LoVo (cell line): Measurements from ENCODE around the gene PALM2AKAP2.

ENCODE experiments used
- DNase-seq: peaks from one replicate; pipeline ENCODE4 v3.0.0-alpha.2; 2016; ENCODE audit warnings: low spot score

PALM2AKAP2 gene

DNA sequence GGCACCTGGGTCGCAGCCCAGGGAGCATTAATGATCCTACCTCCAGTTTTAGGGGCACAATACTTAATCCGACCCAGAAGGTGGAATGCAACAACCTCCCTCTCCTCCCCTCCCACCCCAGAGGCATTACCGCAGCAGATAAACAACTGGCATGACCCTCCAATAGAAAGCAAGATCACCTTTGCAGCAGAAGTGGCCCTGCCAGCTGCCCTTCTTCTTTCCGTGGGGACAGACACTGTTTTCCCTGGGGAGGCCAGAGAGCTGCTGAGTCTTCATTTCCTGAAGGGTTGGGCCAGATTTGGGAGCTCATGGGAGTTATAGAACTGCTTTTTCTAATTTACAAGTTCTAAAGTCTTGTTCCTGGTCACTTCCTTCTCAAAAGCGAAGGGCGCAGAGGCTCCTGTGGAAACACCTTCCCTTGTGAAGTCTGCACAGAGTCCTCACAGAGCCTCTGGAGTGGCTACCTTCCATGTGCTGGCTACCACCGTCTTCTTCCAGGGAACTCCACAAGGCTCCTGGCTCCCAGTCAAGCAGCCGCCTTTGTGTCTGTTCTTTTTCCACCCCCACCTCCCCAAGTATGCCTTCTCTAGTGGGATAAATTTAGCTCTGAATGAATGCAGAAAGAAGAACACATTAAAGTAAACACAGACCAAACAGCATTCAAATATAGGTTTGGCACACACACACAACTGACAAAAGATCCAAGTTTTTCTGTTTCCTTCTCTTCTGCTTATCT lies 8.0 kb upstream of the PALM2AKAP2 start:
- no peak for DNase-seq

- no peak for DNase-seq
Measured at GRCh38 chr9:109775516-109775915, 4.5 kb upstream of the PALM2AKAP2 start.

- no peak for DNase-seq
Measured at GRCh38 chr9:109776391-109776790, 3.6 kb upstream of the PALM2AKAP2 start.

GRCh38 chr9:109780453-109781033 lies 545 bp downstream of the PALM2AKAP2 start:
- no peak for DNase-seq

DNA sequence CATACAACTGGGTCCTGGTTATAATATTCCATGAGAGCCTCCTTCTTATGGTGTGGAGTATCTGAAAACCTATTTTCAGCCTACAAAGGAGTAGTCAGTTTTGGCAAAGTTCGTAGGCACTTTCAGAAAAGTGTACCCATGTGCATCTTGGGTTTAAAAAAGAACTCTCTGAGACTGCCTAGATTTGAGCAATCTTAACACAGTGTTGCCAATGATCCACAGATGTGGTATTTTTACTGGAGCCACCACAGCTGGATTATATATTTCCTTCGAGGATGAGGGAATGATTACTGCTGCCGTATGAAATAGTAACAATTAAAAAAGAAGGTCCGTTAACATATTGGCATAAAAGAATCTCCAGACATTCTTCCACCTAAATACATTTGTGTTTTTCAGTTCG lies 1.1 kb downstream of the PALM2AKAP2 start:
- DNase-seq = no peak

- DNase-seq = no peak
Measured at GRCh38 chr9:109781541-109782197, 1.7 kb downstream of the PALM2AKAP2 start.

GRCh38 chr9:109787735-109788134 lies 7.7 kb downstream of the PALM2AKAP2 start:
- no peak for DNase-seq

DNA sequence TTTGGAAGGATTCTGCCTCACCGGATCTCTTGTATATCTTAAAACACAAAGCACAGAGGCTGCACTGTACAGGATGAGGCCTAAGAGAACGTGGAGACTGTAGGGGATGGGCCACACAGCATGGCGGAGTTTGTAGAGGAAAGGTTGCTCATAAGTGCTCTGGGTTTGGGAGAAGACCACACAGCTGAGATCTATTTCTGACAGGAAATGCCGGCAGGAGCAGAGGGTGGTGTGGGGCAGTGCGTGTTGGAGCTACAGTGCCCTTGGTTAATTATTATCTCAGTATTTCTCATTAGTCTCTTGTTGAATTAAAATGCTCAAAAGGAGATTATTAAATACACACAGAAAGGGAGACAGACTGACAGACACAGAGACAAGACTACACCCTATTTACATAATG lies 9.6 kb downstream of the PALM2AKAP2 start:
- DNase-seq = no peak

- no peak for DNase-seq
Measured at GRCh38 chr9:109789971-109790370, 10.0 kb downstream of the PALM2AKAP2 start.

DNA sequence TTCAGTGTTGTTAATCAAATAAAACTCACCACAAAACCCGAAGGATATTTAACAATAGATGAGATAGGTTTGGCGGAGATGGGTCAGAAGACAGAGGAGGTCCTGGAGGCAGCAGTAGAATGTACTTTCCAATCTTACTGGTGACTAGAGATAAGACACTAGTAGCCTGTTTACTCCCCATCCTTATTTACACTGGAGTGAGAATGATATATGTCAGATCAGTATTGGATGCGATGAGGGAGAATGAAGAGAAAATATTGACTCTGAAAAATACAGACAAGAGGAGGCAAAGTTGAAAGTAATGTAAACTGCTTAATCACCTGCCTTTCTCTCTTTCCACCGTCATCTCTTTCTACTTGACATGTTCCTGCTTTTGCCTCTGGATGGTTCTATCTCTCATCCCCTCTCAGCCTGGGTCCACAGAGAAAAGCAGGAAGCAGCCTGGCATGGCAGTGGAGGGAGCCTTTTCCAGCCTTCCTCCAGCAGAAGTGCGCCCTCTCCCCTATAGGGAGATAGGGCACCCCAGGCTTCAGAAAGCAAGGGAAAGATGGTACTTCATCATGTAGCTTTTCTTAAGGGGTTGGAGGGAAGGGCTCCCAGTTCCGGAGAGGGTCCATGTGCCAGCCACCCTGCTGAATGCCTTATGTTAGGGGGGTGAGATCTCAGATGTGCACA lies 11.1 kb downstream of the PALM2AKAP2 start:
- DNase-seq = no peak

DNA sequence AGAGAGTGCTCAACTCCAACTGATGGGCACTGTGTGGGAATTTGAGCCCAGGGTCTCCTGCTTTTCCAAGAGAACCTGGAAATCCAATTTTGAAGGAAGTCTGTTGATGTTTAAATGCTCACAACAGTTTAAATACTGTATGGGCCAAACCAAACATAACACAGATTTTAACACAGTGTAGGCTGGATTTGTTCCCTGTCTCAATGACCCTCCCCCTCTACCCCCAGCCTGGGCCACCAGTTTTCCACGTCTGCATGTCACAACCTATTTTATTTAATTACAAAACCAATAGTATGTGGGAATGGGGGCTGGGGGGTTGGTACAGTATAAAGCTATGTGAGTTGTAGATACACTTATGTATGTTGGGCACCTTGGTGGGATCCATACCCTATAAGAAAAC lies 11.7 kb downstream of the PALM2AKAP2 start:
- DNase-seq = no peak

DNA sequence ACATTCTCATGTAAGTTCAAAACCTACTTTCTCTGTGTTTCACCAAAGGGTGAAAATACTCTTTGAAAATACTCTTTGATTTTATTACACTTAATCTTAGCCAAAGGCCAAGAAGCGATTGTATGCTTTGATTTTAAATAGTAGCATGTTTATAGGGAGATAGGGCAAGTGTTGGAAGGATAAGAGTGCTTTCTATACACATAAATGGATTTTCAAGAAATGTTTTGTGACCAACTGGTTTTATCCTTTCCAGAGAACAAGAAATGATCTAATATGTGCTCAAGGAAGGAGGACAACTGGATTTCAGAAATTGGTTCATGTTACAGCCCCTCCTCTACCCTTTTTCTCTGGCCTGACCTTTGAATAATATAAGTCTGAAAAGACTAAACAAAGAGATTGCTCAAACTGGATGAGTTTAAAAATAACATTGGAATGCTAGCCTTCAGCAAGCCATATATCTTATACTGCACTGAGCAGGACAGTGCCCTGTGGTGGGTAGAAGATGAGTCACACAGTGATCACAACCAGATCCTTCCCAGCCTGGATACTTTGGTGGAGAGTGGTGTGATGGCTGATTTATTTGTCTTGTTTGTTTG lies 13.1 kb downstream of the PALM2AKAP2 start:
- peak; percentile 2 for DNase-seq

DNA sequence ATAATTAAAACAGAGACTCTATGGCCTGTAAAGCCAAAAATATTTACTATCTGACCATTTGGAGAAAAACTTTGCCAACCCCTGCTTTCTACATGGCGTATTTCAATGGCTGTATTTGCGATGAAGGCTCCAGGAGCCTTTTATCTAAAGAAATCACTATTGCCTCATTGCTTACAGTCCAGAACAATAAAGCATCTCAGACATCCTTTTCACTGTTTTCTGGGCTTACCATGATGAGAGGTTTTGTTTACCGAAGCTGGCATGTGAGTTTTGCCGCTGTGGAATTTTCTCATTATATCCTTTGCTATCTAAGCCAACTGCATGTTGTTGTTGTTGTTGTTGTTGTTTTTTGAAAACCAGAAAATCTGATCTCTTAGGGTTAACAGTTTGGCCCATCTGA lies 13.9 kb downstream of the PALM2AKAP2 start:
- no peak for DNase-seq

- no peak for DNase-seq
Measured at GRCh38 chr9:109794361-109795012, 14.5 kb downstream of the PALM2AKAP2 start.

DNA sequence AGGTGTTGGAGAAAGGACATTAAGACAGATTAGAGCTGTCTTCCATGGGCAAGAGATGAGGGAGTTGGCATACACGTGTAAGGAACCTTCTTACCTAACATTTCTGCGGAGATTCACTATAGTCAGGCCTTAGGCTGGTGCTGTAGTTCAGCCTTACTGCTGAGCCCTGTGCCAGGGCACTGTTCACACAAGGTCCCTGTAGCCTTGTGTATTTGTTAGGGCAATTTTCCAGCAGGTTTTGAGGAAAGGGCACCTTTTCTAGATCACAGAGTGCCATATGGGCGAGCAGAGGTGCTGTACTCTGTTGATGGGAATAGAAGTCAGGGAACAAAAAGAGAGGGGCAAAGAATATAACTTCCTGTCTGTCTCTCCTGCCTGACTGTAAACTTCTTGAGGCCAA lies 15.6 kb downstream of the PALM2AKAP2 start:
- DNase-seq = no peak

GRCh38 chr9:109796078-109796477 lies 16.1 kb downstream of the PALM2AKAP2 start:
- no peak for DNase-seq

DNA sequence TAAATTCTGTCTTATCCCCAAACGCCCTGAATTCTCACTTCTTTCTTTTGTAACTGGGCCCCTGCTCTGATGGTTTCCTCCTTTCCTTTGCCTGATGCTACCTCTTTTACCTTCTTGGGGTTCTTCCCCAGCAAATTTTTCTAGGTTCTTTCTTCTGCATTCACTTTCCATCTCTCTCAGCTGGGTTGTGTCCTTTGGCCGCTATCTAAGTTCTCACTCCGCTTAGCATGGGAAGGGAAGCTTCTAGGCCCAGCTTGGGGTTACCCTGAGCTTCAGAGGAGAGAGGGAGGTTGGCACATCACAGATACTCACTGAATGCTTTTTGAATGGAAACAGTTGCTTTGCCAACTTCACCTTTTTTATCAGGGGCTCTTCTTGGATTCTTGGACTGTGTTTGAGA lies 17.0 kb downstream of the PALM2AKAP2 start:
- DNase-seq = no peak

GRCh38 chr9:109797509-109797908 lies 17.5 kb downstream of the PALM2AKAP2 start:
- DNase-seq = no peak

GRCh38 chr9:109799141-109799540 lies 19.1 kb downstream of the PALM2AKAP2 start:
- DNase-seq = no peak

GRCh38 chr9:109799792-109800191 lies 19.8 kb downstream of the PALM2AKAP2 start:
- DNase-seq = no peak

GRCh38 chr9:109801484-109801883 lies 21.5 kb downstream of the PALM2AKAP2 start:
- DNase-seq = no peak

- no peak for DNase-seq
Measured at GRCh38 chr9:109802491-109802890, 22.5 kb downstream of the PALM2AKAP2 start.
